Measurements from ENCODE around the gene TRMO.

The TRMO gene

GRCh38 chr9:97866300-97866699 lies 56.0 kb downstream of the TRMO start:
- TF ChIP-seq, protein P1, sequence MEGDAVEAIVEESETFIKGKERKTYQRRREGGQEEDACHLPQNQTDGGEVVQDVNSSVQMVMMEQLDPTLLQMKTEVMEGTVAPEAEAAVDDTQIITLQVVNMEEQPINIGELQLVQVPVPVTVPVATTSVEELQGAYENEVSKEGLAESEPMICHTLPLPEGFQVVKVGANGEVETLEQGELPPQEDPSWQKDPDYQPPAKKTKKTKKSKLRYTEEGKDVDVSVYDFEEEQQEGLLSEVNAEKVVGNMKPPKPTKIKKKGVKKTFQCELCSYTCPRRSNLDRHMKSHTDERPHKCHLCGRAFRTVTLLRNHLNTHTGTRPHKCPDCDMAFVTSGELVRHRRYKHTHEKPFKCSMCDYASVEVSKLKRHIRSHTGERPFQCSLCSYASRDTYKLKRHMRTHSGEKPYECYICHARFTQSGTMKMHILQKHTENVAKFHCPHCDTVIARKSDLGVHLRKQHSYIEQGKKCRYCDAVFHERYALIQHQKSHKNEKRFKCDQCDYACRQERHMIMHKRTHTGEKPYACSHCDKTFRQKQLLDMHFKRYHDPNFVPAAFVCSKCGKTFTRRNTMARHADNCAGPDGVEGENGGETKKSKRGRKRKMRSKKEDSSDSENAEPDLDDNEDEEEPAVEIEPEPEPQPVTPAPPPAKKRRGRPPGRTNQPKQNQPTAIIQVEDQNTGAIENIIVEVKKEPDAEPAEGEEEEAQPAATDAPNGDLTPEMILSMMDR (conservative IDR thresholded peaks at IDR 0.05; ENCODE audit: control insufficient read depth, insufficient read depth, low read depth, low read length): no peak
- DNase-seq (ENCODE audit: low read depth): no peak
- H3K4me3 ChIP-seq (ENCODE audit: control insufficient read depth, low read depth, low read length): no peak overlapping the region

GRCh38 chr9:97864396-97864795 lies 57.9 kb downstream of the TRMO start:
- TF ChIP-seq, protein P1 (conservative IDR thresholded peaks at IDR 0.05; ENCODE audit: control insufficient read depth, insufficient read depth, low read depth, low read length): no peak
- DNase-seq (ENCODE audit: low read depth): no peak
- H3K4me3 ChIP-seq (ENCODE audit: control insufficient read depth, low read depth, low read length): no peak overlapping the region

GRCh38 chr9:97863314-97863713 lies 59.0 kb downstream of the TRMO start:
- DNase-seq (ENCODE audit: low read depth): no peak
- TF ChIP-seq, protein P1 (conservative IDR thresholded peaks at IDR 0.05; ENCODE audit: control insufficient read depth, insufficient read depth, low read depth, low read length): no peak
- H3K4me3 ChIP-seq (ENCODE audit: control insufficient read depth, low read depth, low read length): no peak overlapping the region

DNA sequence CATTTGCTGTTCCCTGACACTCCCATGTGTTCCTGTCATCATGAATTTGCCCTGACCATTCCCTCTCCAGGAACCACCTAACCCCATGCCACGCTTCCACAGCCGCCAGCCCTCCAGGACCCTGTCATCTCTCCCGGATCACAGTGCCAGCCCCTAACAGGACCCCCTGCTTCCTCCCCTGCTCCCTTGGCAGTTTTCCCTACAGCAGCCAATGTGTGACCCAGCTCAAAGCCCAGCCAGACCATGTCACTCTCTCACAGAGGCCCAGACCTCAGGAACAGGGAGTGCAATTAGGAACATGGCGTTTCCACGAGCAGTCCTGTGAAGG lies 61.2 kb downstream of the TRMO start:
- no peak overlapping the region for H3K4me3 ChIP-seq (ENCODE audit: control insufficient read depth, low read depth, low read length)
- DNase-seq (ENCODE audit: low read depth): no peak
- TF ChIP-seq, protein P1 (conservative IDR thresholded peaks at IDR 0.05; ENCODE audit: control insufficient read depth, insufficient read depth, low read depth, low read length): no peak

- no peak overlapping the region for H3K4me3 ChIP-seq (ENCODE audit: control insufficient read depth, low read depth, low read length)
- no peak for DNase-seq (ENCODE audit: low read depth)
- TF ChIP-seq, protein P1 (conservative IDR thresholded peaks at IDR 0.05; ENCODE audit: control insufficient read depth, insufficient read depth, low read depth, low read length): no peak
Observed at GRCh38 chr9:97860451-97861147, 61.7 kb downstream of the TRMO start.

GRCh38 chr9:97859346-97859745 lies 63.0 kb downstream of the TRMO start:
- TF ChIP-seq, protein P1 (conservative IDR thresholded peaks at IDR 0.05; ENCODE audit: control insufficient read depth, insufficient read depth, low read depth, low read length): no peak
- DNase-seq (ENCODE audit: low read depth): no peak

GRCh38 chr9:97858826-97859225 lies 63.5 kb downstream of the TRMO start:
- no peak overlapping the region for H3K4me3 ChIP-seq (ENCODE audit: control insufficient read depth, low read depth, low read length)
- DNase-seq (ENCODE audit: low read depth): no peak
- TF ChIP-seq, protein P1 (conservative IDR thresholded peaks at IDR 0.05; ENCODE audit: control insufficient read depth, insufficient read depth, low read depth, low read length): no peak

More at GRCh38 chr9:97859346-97859745, 63.0 kb downstream of the TRMO start:
- H3K4me3 ChIP-seq (ENCODE audit: control insufficient read depth, low read depth, low read length): no peak overlapping the region
